Mesenchymal stem cell (in vitro differentiated cells and primary cell): ENCODE data around the gene CLEC16A.

Experiments used
- DNase-seq: peaks from one replicate; pipeline ENCODE4 v3.0.0-alpha.2; 2013
- H2AFZ ChIP-seq: one replicate; pipeline ENCODE4 v1.6.1; 2013; ENCODE audit warnings: low read depth, mild to moderate bottlenecking, control low read depth, inconsistent platforms, low read length, moderate library complexity
- H2AK5ac ChIP-seq: 2 replicates; pipeline ENCODE4 v1.6.1; 2013; ENCODE audit warnings: low read length, moderate library complexity, mild to moderate bottlenecking, inconsistent platforms; ENCODE audit not compliant: severe bottlenecking
- H2BK120ac ChIP-seq: one replicate; pipeline ENCODE4 v1.6.1; 2013; ENCODE audit warnings: low read depth, mild to moderate bottlenecking, inconsistent platforms, low read length, moderate library complexity
- H2BK12ac ChIP-seq, 2 experiments: one replicate each; pipeline ENCODE4 v1.6.1; 2013; ENCODE audit warnings: inconsistent platforms in 2 of 2, low read length in 2 of 2, mild to moderate bottlenecking in 2 of 2, moderate library complexity in 2 of 2, control low read depth in 1 of 2
- H2BK15ac ChIP-seq: one replicate; pipeline ENCODE4 v1.6.1; 2013; ENCODE audit warnings: mild to moderate bottlenecking, low read depth, inconsistent platforms; ENCODE audit not compliant: poor library complexity, severe bottlenecking
- H2BK5ac ChIP-seq: 2 replicates; pipeline ENCODE4 v1.6.1; 2013; ENCODE audit warnings: low read depth, mild to moderate bottlenecking, low read length, control low read depth, inconsistent platforms; ENCODE audit not compliant: poor library complexity, severe bottlenecking
- H3K14ac ChIP-seq, 2 experiments: one replicate each; pipeline ENCODE4 v1.6.1; 2013; ENCODE audit warnings: inconsistent platforms in 2 of 2, low read length in 2 of 2, control low read depth in 1 of 2, mild to moderate bottlenecking in 1 of 2, moderate library complexity in 1 of 2
- H3K18ac ChIP-seq, 2 experiments: one replicate each; pipeline ENCODE4 v1.6.1; 2013; ENCODE audit warnings: inconsistent platforms in 2 of 2, low read length in 2 of 2, control low read depth in 1 of 2, low read depth in 1 of 2, mild to moderate bottlenecking in 1 of 2
- H3K23ac ChIP-seq, 2 experiments: one replicate each; pipeline ENCODE4 v1.6.1; 2013; ENCODE audit warnings: inconsistent platforms in 2 of 2, low read length in 2 of 2, mild to moderate bottlenecking in 2 of 2, moderate library complexity in 2 of 2, control low read depth in 1 of 2
- H3K27ac ChIP-seq: 2 replicates; pipeline ENCODE4 v1.5.1; 2013; ENCODE audit warnings: mild to moderate bottlenecking, moderate library complexity, low read length, control low read depth, inconsistent platforms; ENCODE audit not compliant: poor library complexity, severe bottlenecking
- H3K27me3 ChIP-seq, 2 experiments: 2 replicates each; pipeline versions ENCODE4 v1.6.1 to v1.7.0; 2013; ENCODE audit warnings: low read length in 2 of 2, mild to moderate bottlenecking in 2 of 2, moderate library complexity in 2 of 2, control low read depth in 1 of 2, inconsistent platforms in 1 of 2; ENCODE audit not compliant: control insufficient read depth in 1 of 2, insufficient read depth in 1 of 2
- H3K36me3 ChIP-seq, 2 experiments: 2 replicates each; pipeline versions ENCODE4 v1.6.1 to v1.7.0; 2013; ENCODE audit warnings: low read length in 2 of 2, control low read depth in 1 of 2, inconsistent platforms in 1 of 2, low read depth in 1 of 2, mild to moderate bottlenecking in 1 of 2; ENCODE audit not compliant: insufficient read depth in 2 of 2, control insufficient read depth in 1 of 2
- H3K4ac ChIP-seq, 2 experiments: one replicate each; pipeline ENCODE4 v1.6.1; 2013; ENCODE audit warnings: inconsistent platforms in 2 of 2, low read length in 2 of 2, mild to moderate bottlenecking in 2 of 2, moderate library complexity in 2 of 2, control low read depth in 1 of 2, low read depth in 1 of 2
- H3K4me1 ChIP-seq: 2 replicates; pipeline ENCODE4 v1.6.1; 2013; ENCODE audit warnings: low read depth, low read length, control low read depth; ENCODE audit not compliant: control insufficient read depth, insufficient read depth
- H3K4me2 ChIP-seq: 2 replicates; pipeline ENCODE4 v1.6.1; 2013; ENCODE audit warnings: low read length, mild to moderate bottlenecking, inconsistent platforms; ENCODE audit not compliant: poor library complexity, severe bottlenecking
- H3K4me3 ChIP-seq, 2 experiments: 2 replicates each; pipeline versions ENCODE4 v1.5.1 to v1.7.0; 2013; ENCODE audit warnings: low read length in 2 of 2, mild to moderate bottlenecking in 2 of 2, control low read depth in 1 of 2, low read depth in 1 of 2; ENCODE audit not compliant: insufficient read depth in 1 of 2
- H3K79me1 ChIP-seq: replicated peaks from 2 replicates; pipeline ENCODE4 v1.6.1; 2013; ENCODE audit warnings: mild to moderate bottlenecking, control low read depth, low read length, inconsistent platforms; ENCODE audit not compliant: poor library complexity, severe bottlenecking
- H3K9ac ChIP-seq: 2 replicates; pipeline ENCODE4 v1.7.0; 2013; ENCODE audit warnings: mild to moderate bottlenecking, low read length, moderate library complexity
- H3K9me3 ChIP-seq: 2 replicates; pipeline ENCODE4 v1.7.0; 2013; ENCODE audit warnings: mild to moderate bottlenecking, low read length; ENCODE audit not compliant: control insufficient read depth
- H4K8ac ChIP-seq: one replicate; pipeline ENCODE4 v1.6.1; 2013; ENCODE audit warnings: inconsistent platforms, mild to moderate bottlenecking, low read length, moderate library complexity
- H4K91ac ChIP-seq: one replicate; pipeline ENCODE4 v1.6.1; 2013; ENCODE audit warnings: mild to moderate bottlenecking, low read length, inconsistent platforms
- WGBS: methylation state at CpG from one replicate; pipeline ENCODE4 v1.1.7; 2013; ENCODE audit warnings: mixed read lengths; 5-methylcytosine and 5-hydroxymethylcytosine counted together

CLEC16A gene

DNA sequence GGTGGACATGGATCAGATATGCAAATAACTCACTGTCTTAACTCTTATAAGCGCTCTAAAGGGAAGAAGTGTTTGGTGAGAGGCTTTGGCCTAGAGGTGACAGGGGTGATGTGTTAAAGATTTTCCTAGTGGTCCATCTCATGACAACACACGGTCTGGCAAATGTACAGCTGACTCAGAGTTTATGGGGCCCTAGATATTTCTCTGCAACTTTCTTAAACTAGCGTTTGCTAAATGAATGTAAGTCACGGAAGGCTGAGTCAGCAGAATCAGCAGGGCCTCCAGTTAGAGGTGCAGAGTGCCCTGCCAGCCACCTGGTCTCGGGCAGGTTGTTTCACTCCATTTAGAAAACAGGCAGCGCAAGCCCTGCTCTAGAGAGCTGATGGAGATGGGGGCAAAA is 40.1 kb downstream of the CLEC16A start:
- no peak overlapping the region for H3K4me3 ChIP-seq
- WGBS: 56% methylated on average over 6 of the region's 6 CpGs
- H3K4me2 ChIP-seq: no peak overlapping the region
- no peaks in the 10 kb centered on the region for H3K9me3 ChIP-seq
- H3K27me3 ChIP-seq: no peaks in the 10 kb centered on the region
- H3K27ac ChIP-seq: no peak overlapping the region
- H2BK120ac ChIP-seq: peak overlapping the region; percentile 21
- no peak overlapping the region for H2BK5ac ChIP-seq
- H3K9ac ChIP-seq: no peak overlapping the region
- H4K91ac ChIP-seq: no peak overlapping the region
- H4K8ac ChIP-seq: no peak overlapping the region
- peak; percentile 88 for DNase-seq
- H3K4me1 ChIP-seq: peaks cover 5% of the 10 kb centered on the region
- no peak overlapping the region for H2AK5ac ChIP-seq
- no peak overlapping the region for H2BK12ac ChIP-seq
- H3K23ac ChIP-seq: no peak overlapping the region
- peak overlapping the region in 1 of 2 experiments; percentile 17 for H3K4ac ChIP-seq
- H3K18ac ChIP-seq: peak overlapping the region in 1 of 2 experiments; percentile 14
- H2AFZ ChIP-seq: no peak overlapping the region
- H3K79me1 ChIP-seq: peaks cover 7% of the 10 kb centered on the region
- H3K14ac ChIP-seq: no peak overlapping the region
- no peak overlapping the region for H2BK15ac ChIP-seq
- H3K36me3 ChIP-seq: peaks cover 22 to 31% of the 10 kb centered on the region in 2 experiments

DNA sequence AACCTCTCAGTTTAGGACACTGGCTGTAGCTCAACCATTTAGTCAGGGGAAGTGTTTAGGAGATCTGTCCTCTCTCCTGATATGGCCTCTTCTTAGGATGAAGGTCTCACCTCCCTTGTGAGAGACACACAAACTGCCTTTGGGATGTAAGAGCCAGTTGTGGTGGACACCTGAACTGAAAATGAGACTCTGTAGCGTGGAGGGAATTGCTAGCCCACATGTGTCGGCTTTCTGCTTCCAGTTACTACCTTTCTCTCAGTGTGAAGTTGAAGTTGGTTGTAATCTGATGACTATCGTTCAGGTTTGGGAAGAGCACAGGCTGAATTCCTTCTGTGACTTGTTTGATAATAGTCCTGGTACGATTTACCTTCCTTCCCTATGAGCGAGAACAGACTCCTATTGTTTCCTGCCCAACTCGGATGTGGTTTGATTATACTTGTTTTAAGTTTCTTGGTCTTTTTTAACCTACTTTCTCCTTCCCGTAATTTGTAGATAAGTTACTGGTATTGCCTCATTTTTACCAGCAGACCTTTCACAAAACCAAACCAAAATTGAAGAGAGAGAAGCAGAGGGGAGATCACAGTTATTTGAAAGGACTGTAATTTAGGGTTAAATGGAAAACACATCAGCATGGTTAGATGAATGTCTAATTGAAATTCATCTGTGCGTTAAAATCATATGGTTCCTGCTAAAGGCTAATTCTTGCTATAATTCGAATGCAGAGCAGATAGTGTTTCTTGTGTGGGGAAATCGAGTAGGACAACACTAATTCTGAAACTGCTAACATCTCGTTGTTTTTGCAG is 43.2 kb downstream of the CLEC16A start:
- no peak for DNase-seq
- H2BK15ac ChIP-seq: no peak overlapping the region

GRCh38 chr16:10988164-10988803 is 43.9 kb downstream of the CLEC16A start:
- H3K4me1 ChIP-seq: peaks cover 26% of the 10 kb centered on the region
- peak overlapping the region in 1 of 2 experiments; percentile 60 for H2BK12ac ChIP-seq
- H3K9me3 ChIP-seq: no peaks in the 10 kb centered on the region
- H2AFZ ChIP-seq: no peak overlapping the region
- no peaks in the 10 kb centered on the region for H3K27me3 ChIP-seq
- peaks cover 11 to 18% of the 10 kb centered on the region in 2 experiments for H3K36me3 ChIP-seq
- no peak overlapping the region for H3K14ac ChIP-seq
- H3K4me2 ChIP-seq: no peak overlapping the region
- no peak overlapping the region for H3K4ac ChIP-seq
- H2AK5ac ChIP-seq: no peak overlapping the region
- no peak overlapping the region for H3K23ac ChIP-seq
- no peak overlapping the region for H4K8ac ChIP-seq
- DNase-seq: no peak
- no peak overlapping the region for H3K18ac ChIP-seq
- no peak overlapping the region for H3K27ac ChIP-seq
- H3K9ac ChIP-seq: no peak overlapping the region
- peaks cover 13% of the 10 kb centered on the region for H3K79me1 ChIP-seq
- H2BK120ac ChIP-seq: no peak overlapping the region
- WGBS: 69% methylated on average over 6 of the region's 7 CpGs
- no peak overlapping the region for H3K4me3 ChIP-seq
- H2BK5ac ChIP-seq: no peak overlapping the region
- no peak overlapping the region for H4K91ac ChIP-seq
- H2BK15ac ChIP-seq: no peak overlapping the region

More for the DNA sequence above, 43.2 kb downstream of the CLEC16A start:
- no peak overlapping the region for H3K4me3 ChIP-seq
- peaks cover 13% of the 10 kb centered on the region for H3K79me1 ChIP-seq
- peaks cover 12 to 21% of the 10 kb centered on the region in 2 experiments for H3K36me3 ChIP-seq
- H3K27ac ChIP-seq: no peak overlapping the region
- no peak overlapping the region for H2AFZ ChIP-seq
- no peak overlapping the region for H3K18ac ChIP-seq
- peak overlapping the region in 1 of 2 experiments; percentile 2 for H3K4ac ChIP-seq
- H3K9ac ChIP-seq: no peak overlapping the region
- H2BK120ac ChIP-seq: no peak overlapping the region
- H4K8ac ChIP-seq: no peak overlapping the region
- no peaks in the 10 kb centered on the region for H3K9me3 ChIP-seq
- peaks cover 20% of the 10 kb centered on the region for H3K4me1 ChIP-seq
- H4K91ac ChIP-seq: no peak overlapping the region
- WGBS: 90% methylated on average over 8 of the region's 11 CpGs
- H2BK5ac ChIP-seq: no peak overlapping the region
- H2AK5ac ChIP-seq: no peak overlapping the region
- H3K23ac ChIP-seq: no peak overlapping the region
- H2BK12ac ChIP-seq: peak overlapping the region; percentile 20 to 29
- H3K27me3 ChIP-seq: no peaks in the 10 kb centered on the region
- no peak overlapping the region for H3K4me2 ChIP-seq
- H3K14ac ChIP-seq: no peak overlapping the region

GRCh38 chr16:10988879-10989278 is 44.5 kb downstream of the CLEC16A start:
- Histone ChIP-seq H3K4ac (peak overlapping the region in 1 of 2 experiments; percentile 28), H3K14ac (no peak overlapping the region), H2BK15ac (no peak overlapping the region), H3K27ac (no peak overlapping the region), H3K9ac (no peak overlapping the region), H4K8ac (no peak overlapping the region), H3K9me3 (no peaks in the 10 kb centered on the region), H2BK120ac (no peak overlapping the region), H3K4me3 (no peak overlapping the region), H3K4me1 (peaks cover 28% of the 10 kb centered on the region), H3K18ac (peak overlapping the region in 1 of 2 experiments; percentile 18), H2BK12ac (peak overlapping the region; percentile 75 to 81), H3K4me2 (no peak overlapping the region), H3K23ac (no peak overlapping the region), H3K79me1 (peaks cover 13% of the 10 kb centered on the region), H4K91ac (no peak overlapping the region), H3K36me3 (peaks cover 9 to 14% of the 10 kb centered on the region in 2 experiments), H2BK5ac (no peak overlapping the region), H2AK5ac (no peak overlapping the region), H2AFZ (no peak overlapping the region), H3K27me3 (no peaks in the 10 kb centered on the region)
- no peak for DNase-seq
- 82% methylated on average over 5 of the region's 6 CpGs for WGBS
